Measurements from ENCODE around the gene PBX4.

PBX4 gene

GRCh38 chr19:19656451-19657396 lies 38.2 kb upstream of the PBX4 start:
- Histone ChIP-seq H3K27me3 (replicated peaks; ENCODE audit: control insufficient read depth, insufficient read depth, low read length) (no peaks in the 10 kb centered on the region), H3K36me3 (ENCODE audit: control insufficient read depth, insufficient read depth, low read length, severe bottlenecking) (peaks cover 79% of the 10 kb centered on the region), H3K9ac (ENCODE audit: low read length) (no peak overlapping the region), H3K4me3 (ENCODE audit: low read length) (no peak overlapping the region), H3K4me1 (ENCODE audit: control insufficient read depth, insufficient read depth, low read length) (peaks cover 10% of the 10 kb centered on the region), H3K9me3 (ENCODE audit: control insufficient read depth, low read length) (no peaks in the 10 kb centered on the region)
- no peak for DNase-seq (ENCODE audit: low read depth)

- no peak overlapping the region for H3K4me3 ChIP-seq (ENCODE audit: low read length)
- no peak overlapping the region for H3K9ac ChIP-seq (ENCODE audit: low read length)
- peaks cover 88% of the 10 kb centered on the region for H3K36me3 ChIP-seq (ENCODE audit: control insufficient read depth, insufficient read depth, low read length, severe bottlenecking)
- H3K4me1 ChIP-seq (ENCODE audit: control insufficient read depth, insufficient read depth, low read length), result peaks cover 3% of the 10 kb centered on the region
- H3K9me3 ChIP-seq (ENCODE audit: control insufficient read depth, low read length), result no peaks in the 10 kb centered on the region
- H3K27me3 ChIP-seq (replicated peaks; ENCODE audit: control insufficient read depth, insufficient read depth, low read length), result no peaks in the 10 kb centered on the region
- no peak for DNase-seq (ENCODE audit: low read depth)
Measured at GRCh38 chr19:19655641-19656343, 37.3 kb upstream of the PBX4 start.

GRCh38 chr19:19655051-19655594 lies 36.6 kb upstream of the PBX4 start:
- Histone ChIP-seq H3K36me3 (ENCODE audit: control insufficient read depth, insufficient read depth, low read length, severe bottlenecking) (peaks cover 95% of the 10 kb centered on the region), H3K4me1 (ENCODE audit: control insufficient read depth, insufficient read depth, low read length) (peaks cover 3% of the 10 kb centered on the region), H3K27me3 (replicated peaks; ENCODE audit: control insufficient read depth, insufficient read depth, low read length) (no peaks in the 10 kb centered on the region), H3K9me3 (ENCODE audit: control insufficient read depth, low read length) (no peaks in the 10 kb centered on the region), H3K9ac (ENCODE audit: low read length) (no peak overlapping the region), H3K4me3 (ENCODE audit: low read length) (no peak overlapping the region)
- DNase-seq (ENCODE audit: low read depth), result no peak

GRCh38 chr19:19654441-19654840 lies 36.0 kb upstream of the PBX4 start:
- peaks cover 98% of the 10 kb centered on the region for H3K36me3 ChIP-seq (ENCODE audit: control insufficient read depth, insufficient read depth, low read length, severe bottlenecking)
- DNase-seq (ENCODE audit: low read depth), result no peak
- H3K4me3 ChIP-seq (ENCODE audit: low read length), result no peak overlapping the region
- no peaks in the 10 kb centered on the region for H3K27me3 ChIP-seq (replicated peaks; ENCODE audit: control insufficient read depth, insufficient read depth, low read length)
- peaks cover 3% of the 10 kb centered on the region for H3K4me1 ChIP-seq (ENCODE audit: control insufficient read depth, insufficient read depth, low read length)
- H3K9me3 ChIP-seq (ENCODE audit: control insufficient read depth, low read length), result no peaks in the 10 kb centered on the region
- no peak overlapping the region for H3K9ac ChIP-seq (ENCODE audit: low read length)

GRCh38 chr19:19653597-19654147 lies 35.2 kb upstream of the PBX4 start:
- no peaks in the 10 kb centered on the region for H3K9me3 ChIP-seq (ENCODE audit: control insufficient read depth, low read length)
- peaks cover 3% of the 10 kb centered on the region for H3K4me1 ChIP-seq (ENCODE audit: control insufficient read depth, insufficient read depth, low read length)
- no peak overlapping the region for H3K9ac ChIP-seq (ENCODE audit: low read length)
- H3K36me3 ChIP-seq (ENCODE audit: control insufficient read depth, insufficient read depth, low read length, severe bottlenecking), result peaks cover 95% of the 10 kb centered on the region
- H3K27me3 ChIP-seq (replicated peaks; ENCODE audit: control insufficient read depth, insufficient read depth, low read length), result no peaks in the 10 kb centered on the region
- no peak overlapping the region for H3K4me3 ChIP-seq (ENCODE audit: low read length)
- DNase-seq (ENCODE audit: low read depth), result no peak

- Histone ChIP-seq H3K4me1 (ENCODE audit: control insufficient read depth, insufficient read depth, low read length) (peaks cover 3% of the 10 kb centered on the region), H3K36me3 (ENCODE audit: control insufficient read depth, insufficient read depth, low read length, severe bottlenecking) (peaks cover 87% of the 10 kb centered on the region), H3K4me3 (ENCODE audit: low read length) (no peak overlapping the region), H3K9me3 (ENCODE audit: control insufficient read depth, low read length) (no peaks in the 10 kb centered on the region), H3K27me3 (replicated peaks; ENCODE audit: control insufficient read depth, insufficient read depth, low read length) (no peaks in the 10 kb centered on the region), H3K9ac (ENCODE audit: low read length) (no peak overlapping the region)
- no peak for DNase-seq (ENCODE audit: low read depth)
Measured at GRCh38 chr19:19652482-19653295, 34.2 kb upstream of the PBX4 start.

GRCh38 chr19:19651076-19651475 lies 32.6 kb upstream of the PBX4 start:
- DNase-seq (ENCODE audit: low read depth), result no peak
- H3K9me3 ChIP-seq (ENCODE audit: control insufficient read depth, low read length), result no peaks in the 10 kb centered on the region
- H3K36me3 ChIP-seq (ENCODE audit: control insufficient read depth, insufficient read depth, low read length, severe bottlenecking), result peaks cover 87% of the 10 kb centered on the region
- H3K27me3 ChIP-seq (replicated peaks; ENCODE audit: control insufficient read depth, insufficient read depth, low read length), result no peaks in the 10 kb centered on the region
- H3K9ac ChIP-seq (ENCODE audit: low read length), result no peak overlapping the region
- peaks cover 3% of the 10 kb centered on the region for H3K4me1 ChIP-seq (ENCODE audit: control insufficient read depth, insufficient read depth, low read length)
- no peak overlapping the region for H3K4me3 ChIP-seq (ENCODE audit: low read length)

- Histone ChIP-seq H3K27me3 (replicated peaks; ENCODE audit: control insufficient read depth, insufficient read depth, low read length) (no peaks in the 10 kb centered on the region), H3K9me3 (ENCODE audit: control insufficient read depth, low read length) (no peaks in the 10 kb centered on the region), H3K36me3 (ENCODE audit: control insufficient read depth, insufficient read depth, low read length, severe bottlenecking) (peaks cover 87% of the 10 kb centered on the region), H3K9ac (ENCODE audit: low read length) (no peak overlapping the region), H3K4me3 (ENCODE audit: low read length) (no peak overlapping the region), H3K4me1 (ENCODE audit: control insufficient read depth, insufficient read depth, low read length) (peaks cover 3% of the 10 kb centered on the region)
- DNase-seq (ENCODE audit: low read depth), result no peak
Measured at GRCh38 chr19:19650331-19650730, 31.8 kb upstream of the PBX4 start.

- Histone ChIP-seq H3K9ac (ENCODE audit: low read length) (no peak overlapping the region), H3K36me3 (ENCODE audit: control insufficient read depth, insufficient read depth, low read length, severe bottlenecking) (peaks cover 87% of the 10 kb centered on the region), H3K9me3 (ENCODE audit: control insufficient read depth, low read length) (no peaks in the 10 kb centered on the region), H3K27me3 (replicated peaks; ENCODE audit: control insufficient read depth, insufficient read depth, low read length) (no peaks in the 10 kb centered on the region), H3K4me3 (ENCODE audit: low read length) (no peak overlapping the region), H3K4me1 (ENCODE audit: control insufficient read depth, insufficient read depth, low read length) (peaks cover 3% of the 10 kb centered on the region)
- no peak for DNase-seq (ENCODE audit: low read depth)
Measured at GRCh38 chr19:19649580-19649995, 31.1 kb upstream of the PBX4 start.

GRCh38 chr19:19649155-19649554 lies 30.7 kb upstream of the PBX4 start:
- no peak for DNase-seq (ENCODE audit: low read depth)
- peaks cover 86% of the 10 kb centered on the region for H3K36me3 ChIP-seq (ENCODE audit: control insufficient read depth, insufficient read depth, low read length, severe bottlenecking)
- no peaks in the 10 kb centered on the region for H3K27me3 ChIP-seq (replicated peaks; ENCODE audit: control insufficient read depth, insufficient read depth, low read length)
- H3K4me3 ChIP-seq (ENCODE audit: low read length), result no peak overlapping the region
- no peak overlapping the region for H3K9ac ChIP-seq (ENCODE audit: low read length)
- peaks cover 3% of the 10 kb centered on the region for H3K4me1 ChIP-seq (ENCODE audit: control insufficient read depth, insufficient read depth, low read length)
- no peaks in the 10 kb centered on the region for H3K9me3 ChIP-seq (ENCODE audit: control insufficient read depth, low read length)
